Mammary epithelial cell (primary cell): ENCODE results near the gene PTPRM.

Experiments
- EZH2 ChIP-seq: IDR thresholded peaks from 2 replicates; pipeline ENCODE4 v1.6.1; 2012; ENCODE audit warnings: low read length, inconsistent platforms, borderline replicate concordance
- TF ChIP-seq, protein P1 (sequence below), 2 donors: IDR thresholded peaks in 1 of 2; conservative IDR thresholded peaks in 1 of 2; 2 replicates each; pipeline ENCODE4 v1.5.1; 2011 to 2012; ENCODE audit warnings: inconsistent platforms in 2 of 2, low read length in 2 of 2, mild to moderate bottlenecking in 2 of 2, control low read depth in 1 of 2, low read depth in 1 of 2; ENCODE audit not compliant: insufficient read depth in 1 of 2; ENCODE audit errors: extremely low read depth in 1 of 2

DNA sequence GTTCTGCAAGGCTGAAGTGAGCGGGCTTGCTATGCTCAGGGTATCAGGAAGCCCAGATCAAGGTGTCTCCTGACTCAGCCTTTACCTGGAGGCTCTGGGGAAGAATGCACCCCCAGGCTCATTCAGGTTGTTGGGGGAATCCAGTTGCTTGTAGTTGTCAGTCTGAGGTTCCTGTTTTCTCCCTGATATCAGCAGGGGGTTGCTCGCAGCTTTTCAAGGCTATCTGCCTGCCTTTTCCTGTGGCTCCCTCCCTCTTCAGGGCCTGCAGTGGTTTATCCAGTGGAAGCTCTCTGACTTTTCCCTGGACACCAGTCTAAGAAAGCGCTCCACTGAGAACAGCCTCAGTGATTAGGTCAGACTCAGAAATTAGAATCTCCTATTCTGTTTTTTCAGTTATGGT lies 116.6 kb downstream of the PTPRM start:
- TF ChIP-seq, protein P1, sequence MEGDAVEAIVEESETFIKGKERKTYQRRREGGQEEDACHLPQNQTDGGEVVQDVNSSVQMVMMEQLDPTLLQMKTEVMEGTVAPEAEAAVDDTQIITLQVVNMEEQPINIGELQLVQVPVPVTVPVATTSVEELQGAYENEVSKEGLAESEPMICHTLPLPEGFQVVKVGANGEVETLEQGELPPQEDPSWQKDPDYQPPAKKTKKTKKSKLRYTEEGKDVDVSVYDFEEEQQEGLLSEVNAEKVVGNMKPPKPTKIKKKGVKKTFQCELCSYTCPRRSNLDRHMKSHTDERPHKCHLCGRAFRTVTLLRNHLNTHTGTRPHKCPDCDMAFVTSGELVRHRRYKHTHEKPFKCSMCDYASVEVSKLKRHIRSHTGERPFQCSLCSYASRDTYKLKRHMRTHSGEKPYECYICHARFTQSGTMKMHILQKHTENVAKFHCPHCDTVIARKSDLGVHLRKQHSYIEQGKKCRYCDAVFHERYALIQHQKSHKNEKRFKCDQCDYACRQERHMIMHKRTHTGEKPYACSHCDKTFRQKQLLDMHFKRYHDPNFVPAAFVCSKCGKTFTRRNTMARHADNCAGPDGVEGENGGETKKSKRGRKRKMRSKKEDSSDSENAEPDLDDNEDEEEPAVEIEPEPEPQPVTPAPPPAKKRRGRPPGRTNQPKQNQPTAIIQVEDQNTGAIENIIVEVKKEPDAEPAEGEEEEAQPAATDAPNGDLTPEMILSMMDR (conservative IDR thresholded peaks at IDR 0.05 in 1 of 2, IDR thresholded peaks at IDR 0.05 in 1 of 2; ENCODE audit: extremely low read depth in 1 of 2, insufficient read depth in 1 of 2, low read depth in 1 of 2, low read length in 2 of 2): no peak
- TF ChIP-seq EZH2: no peak
